ENCODE data around the gene DDRGK1.

GRCh38 chr20:3183896-3184612, 20.4 kb downstream of the DDRGK1 start:
- TF ChIP-seq CTCF (IDR thresholded peaks at IDR 0.05; ENCODE audit: low read depth, low read length, missing input control), result no peak
- TF ChIP-seq TAF1 (conservative IDR thresholded peaks at IDR 0.05), result no peak
- TF ChIP-seq YY1 (IDR thresholded peaks at IDR 0.05), result no peak

Data from liver (tissue), 3 donors.